Effector CD4-positive, alpha-beta T cell (primary cell): Measurements from ENCODE around the gene ADI1.
"Not testable (repeated sequence)": the region's sequence is repeated elsewhere in the genome, so short reads cannot be mapped to it uniquely, and the experiment has no call there.

ENCODE experiments used
- DNase-seq: peaks from one replicate; pipeline ENCODE4 v3.0.0-alpha.2; 2020

The ADI1 gene

GRCh38 chr2:3492475-3492787 is 26.9 kb downstream of the ADI1 start:
- not testable (repeated sequence) for DNase-seq

GRCh38 chr2:3491716-3492474 is 27.4 kb downstream of the ADI1 start:
- no peak for DNase-seq

- DNase-seq, result no peak
Measured at GRCh38 chr2:3491306-3491705, 28.0 kb downstream of the ADI1 start.

- no peak for DNase-seq
Measured at GRCh38 chr2:3490191-3491170, 28.9 kb downstream of the ADI1 start.

- DNase-seq, result no peak
Measured at GRCh38 chr2:3489764-3490115, 29.6 kb downstream of the ADI1 start.

GRCh38 chr2:3488855-3489763 is 30.2 kb downstream of the ADI1 start:
- no peak for DNase-seq

- no peak for DNase-seq
Measured at GRCh38 chr2:3488061-3488531, 31.2 kb downstream of the ADI1 start.

GRCh38 chr2:3487432-3487831 is 31.9 kb downstream of the ADI1 start:
- no peak for DNase-seq

- DNase-seq, result no peak
Measured at GRCh38 chr2:3487028-3487425, 32.3 kb downstream of the ADI1 start.

- no peak for DNase-seq
Measured at GRCh38 chr2:3486047-3487027, 33.0 kb downstream of the ADI1 start.

- no peak for DNase-seq
Measured at GRCh38 chr2:3485166-3485565, 34.2 kb downstream of the ADI1 start.

- DNase-seq, result no peak
Measured at GRCh38 chr2:3483986-3484960, 35.1 kb downstream of the ADI1 start.

- DNase-seq, result no peak
Measured at GRCh38 chr2:3483227-3483985, 35.9 kb downstream of the ADI1 start.

GRCh38 chr2:3482363-3482821 is 36.9 kb downstream of the ADI1 start:
- no peak for DNase-seq

- no peak for DNase-seq
Measured at GRCh38 chr2:3481736-3482362, 37.5 kb downstream of the ADI1 start.

GRCh38 chr2:3481011-3481400 is 38.3 kb downstream of the ADI1 start:
- DNase-seq, result no peak

GRCh38 chr2:3480352-3481010 is 38.9 kb downstream of the ADI1 start:
- DNase-seq, result no peak
